Measurements from ENCODE around the gene KCNH6.

KCNH6 gene

GRCh38 chr17:63533433-63534077 lies 10.4 kb downstream of the KCNH6 start:
- DNase-seq (ENCODE audit: low spot score) = no peak

GRCh38 chr17:63534078-63534570 lies 11.0 kb downstream of the KCNH6 start:
- no peak for DNase-seq (ENCODE audit: low spot score)

GRCh38 chr17:63534816-63535455 lies 11.8 kb downstream of the KCNH6 start:
- DNase-seq (ENCODE audit: low spot score) = no peak

GRCh38 chr17:63535640-63536039 lies 12.5 kb downstream of the KCNH6 start:
- DNase-seq (ENCODE audit: low spot score) = no peak

GRCh38 chr17:63537001-63537400 lies 13.8 kb downstream of the KCNH6 start:
- DNase-seq (ENCODE audit: low spot score) = no peak

GRCh38 chr17:63537991-63538692 lies 15.0 kb downstream of the KCNH6 start:
- DNase-seq (ENCODE audit: low spot score) = no peak

GRCh38 chr17:63538693-63539595 lies 15.8 kb downstream of the KCNH6 start:
- DNase-seq (ENCODE audit: low spot score) = no peak

GRCh38 chr17:63540590-63540989 lies 17.4 kb downstream of the KCNH6 start:
- no peak for DNase-seq (ENCODE audit: low spot score)

- no peak for DNase-seq (ENCODE audit: low spot score)
Measured at GRCh38 chr17:63542218-63542545, 19.0 kb downstream of the KCNH6 start.

GRCh38 chr17:63542942-63543821 lies 20.0 kb downstream of the KCNH6 start:
- DNase-seq (ENCODE audit: low spot score) = no peak

GRCh38 chr17:63543822-63544420 lies 20.8 kb downstream of the KCNH6 start:
- DNase-seq (ENCODE audit: low spot score) = no peak

- DNase-seq (ENCODE audit: low spot score) = no peak
Measured at GRCh38 chr17:63544467-63545301, 21.5 kb downstream of the KCNH6 start.

GRCh38 chr17:63546308-63547082 lies 23.3 kb downstream of the KCNH6 start:
- DNase-seq (ENCODE audit: low spot score) = no peak

GRCh38 chr17:63547083-63547523 lies 23.9 kb downstream of the KCNH6 start:
- DNase-seq (ENCODE audit: low spot score) = no peak

- DNase-seq (ENCODE audit: low spot score) = no peak
Measured at GRCh38 chr17:63549289-63549945, 26.3 kb downstream of the KCNH6 start.

GRCh38 chr17:63549946-63550816 lies 27.0 kb downstream of the KCNH6 start, which contains the start of gene DCAF7:
DCAF7 (plus strand) TSS chr17:63550477; CDS start chr17:63550678, 201 bp downstream.
- DNase-seq (ENCODE audit: low spot score) = peak; percentile 100

All from globus pallidus (tissue), 1 donor.